Hepatocyte (in vitro differentiated cells): Measurements from ENCODE around the gene SNAI3. TPM values are rescaled to one million over a fixed set of nuclear protein-coding genes. Genes with fewer than 3 reads are reported as not detected.

Experiments
- DNase-seq: peaks from one replicate; pipeline ENCODE4 v3.0.0-alpha.2; 2016; ENCODE audit warnings: low spot score
- H2AFZ ChIP-seq: fragments of 200-600 bp; sonication (generic); 2 replicates; pipeline ENCODE4 v1.6.0; 2016; ENCODE audit warnings: antibody characterized with exemption, mild to moderate bottlenecking
- H3K27ac ChIP-seq: fragments of 200-600 bp; sonication (generic); 2 replicates; pipeline ENCODE4 v1.5.1; 2016; ENCODE audit warnings: mild to moderate bottlenecking
- H3K27me3 ChIP-seq: fragments of 200-600 bp; sonication (generic); 2 replicates; pipeline ENCODE4 v1.6.1; 2016
- H3K36me3 ChIP-seq: fragments of 200-600 bp; sonication (generic); replicated peaks from 2 replicates; pipeline ENCODE4 v1.5.1; 2016; ENCODE audit warnings: low read depth; ENCODE audit not compliant: insufficient read depth
- H3K4me1 ChIP-seq: fragments of 200-600 bp; sonication (generic); 2 replicates; pipeline ENCODE4 v1.5.1; 2016; ENCODE audit warnings: mild to moderate bottlenecking, moderate library complexity; ENCODE audit not compliant: insufficient read depth
- H3K4me2 ChIP-seq: fragments of 200-600 bp; sonication (generic); 2 replicates; pipeline ENCODE4 v1.6.0; 2016
- H3K4me3 ChIP-seq: fragments of 200-600 bp; sonication (generic); 2 replicates; pipeline ENCODE4 v1.5.1; 2016; ENCODE audit warnings: mild to moderate bottlenecking
- H3K79me2 ChIP-seq: fragments of 200-600 bp; sonication (generic); 2 replicates; pipeline ENCODE4 v1.6.0; 2017; ENCODE audit warnings: mild to moderate bottlenecking
- H3K9me2 ChIP-seq: fragments of 200-600 bp; sonication (generic); replicated peaks from 2 replicates; pipeline ENCODE4 v1.6.0; 2017; ENCODE audit warnings: mild to moderate bottlenecking; ENCODE audit not compliant: insufficient read depth
- H3K9me3 ChIP-seq: fragments of 200-600 bp; sonication (generic); 2 replicates; pipeline ENCODE4 v1.5.1; 2016; ENCODE audit warnings: low read depth, mild to moderate bottlenecking
- H4K20me1 ChIP-seq: fragments of 200-600 bp; sonication (generic); 2 replicates; pipeline ENCODE4 v1.6.0; 2016; ENCODE audit warnings: mild to moderate bottlenecking; ENCODE audit not compliant: insufficient read depth, poor library complexity, severe bottlenecking
- EZH2 ChIP-seq: fragments of 200-600 bp; sonication (generic); IDR thresholded peaks from 2 replicates; pipeline ENCODE4 v1.6.1; 2016; ENCODE audit warnings: antibody characterized with exemption, mild to moderate bottlenecking, borderline replicate concordance
- EZH2phosphoT487 ChIP-seq: fragments of 200-600 bp; sonication (generic); IDR thresholded peaks from one replicate; pipeline ENCODE4 v1.6.1; 2018; ENCODE audit warnings: antibody characterized with exemption, mild to moderate bottlenecking, low read depth, moderate library complexity; ENCODE audit not compliant: unreplicated experiment, severe bottlenecking
- WGBS: methylation state at CpG from one replicate; pipeline ENCODE4 v1.1.6; 2016; ENCODE audit warnings: low lambda C conversion rate; ENCODE audit errors: missing lambda C conversion rate; 5-methylcytosine and 5-hydroxymethylcytosine counted together
- polyA plus RNA-seq: library from polyadenylated mRNA; unstranded; fragments of >200 nt; fragmentation: Nextera tagmentation; extraction: Ambion mirVana; gene quantifications from 2 replicates; pipeline ENCODE4 v1.2.1, GENCODE V29; 2016
- total RNA-seq: library from RNA; depleted of rRNA; stranded (reverse); fragments of >200 nt; gene quantifications from 2 replicates; pipeline ENCODE4 v1.2.3, GENCODE V29; 2014
- TF ChIP-seq, protein P1 (sequence below): fragments of 200-600 bp; sonication (generic); IDR thresholded peaks from 2 replicates; pipeline ENCODE4 v1.5.1; 2016; ENCODE audit warnings: antibody characterized with exemption, mild to moderate bottlenecking; ENCODE audit not compliant: poor library complexity

SNAI3 gene
- total and polyA plus RNA-seq, 2 experiments from 2014 or later: 1.7 to 5.0 TPM

DNA sequence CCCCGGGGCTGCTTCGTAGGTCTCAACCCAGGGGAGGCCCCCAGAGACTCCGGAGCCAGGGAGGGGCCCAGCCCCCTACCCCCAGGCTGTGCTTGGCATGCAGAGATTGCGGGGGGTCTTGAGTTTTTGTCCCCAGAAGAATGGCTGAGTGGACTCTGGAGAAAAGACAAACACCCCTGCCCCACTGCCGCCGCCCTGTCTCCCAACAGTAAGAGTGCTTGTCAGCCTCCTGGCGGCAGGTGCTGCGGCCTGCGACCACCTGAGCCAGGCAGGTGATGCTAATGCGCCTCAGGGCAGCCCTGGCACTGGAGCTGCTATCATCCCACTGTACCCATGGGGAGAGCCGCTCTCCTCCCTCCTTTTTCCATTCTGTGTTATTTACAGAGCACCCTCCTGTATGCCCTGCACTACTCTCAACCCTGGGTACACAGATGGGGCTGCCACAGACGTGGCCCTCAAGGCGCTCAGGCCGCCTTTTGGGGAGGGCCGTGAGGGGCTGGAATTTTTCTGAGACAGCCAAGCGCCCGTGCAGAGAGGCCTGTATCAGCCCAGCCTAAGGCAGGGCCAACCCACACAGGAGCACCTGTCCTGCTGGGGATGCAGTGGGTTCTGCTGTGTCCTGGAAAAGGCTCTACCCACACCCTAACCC is 50.5 kb downstream of the SNAI3 start:
- Histone ChIP-seq H3K36me3 (no peaks in the 10 kb centered on the region), H3K9me2 (no peaks in the 10 kb centered on the region), H3K27ac (no peak overlapping the region), H2AFZ (no peak overlapping the region), H3K27me3 (peaks cover 9% of the 10 kb centered on the region), H3K4me2 (no peak overlapping the region), H3K79me2 (no peaks in the 10 kb centered on the region), H4K20me1 (peaks cover 5% of the 10 kb centered on the region), H3K4me1 (peaks cover 9% of the 10 kb centered on the region), H3K4me3 (no peak overlapping the region), H3K9me3 (no peaks in the 10 kb centered on the region)
- no peak for TF ChIP-seq EZH2
- TF ChIP-seq EZH2phosphoT487: no peak
- TF ChIP-seq, protein P1, sequence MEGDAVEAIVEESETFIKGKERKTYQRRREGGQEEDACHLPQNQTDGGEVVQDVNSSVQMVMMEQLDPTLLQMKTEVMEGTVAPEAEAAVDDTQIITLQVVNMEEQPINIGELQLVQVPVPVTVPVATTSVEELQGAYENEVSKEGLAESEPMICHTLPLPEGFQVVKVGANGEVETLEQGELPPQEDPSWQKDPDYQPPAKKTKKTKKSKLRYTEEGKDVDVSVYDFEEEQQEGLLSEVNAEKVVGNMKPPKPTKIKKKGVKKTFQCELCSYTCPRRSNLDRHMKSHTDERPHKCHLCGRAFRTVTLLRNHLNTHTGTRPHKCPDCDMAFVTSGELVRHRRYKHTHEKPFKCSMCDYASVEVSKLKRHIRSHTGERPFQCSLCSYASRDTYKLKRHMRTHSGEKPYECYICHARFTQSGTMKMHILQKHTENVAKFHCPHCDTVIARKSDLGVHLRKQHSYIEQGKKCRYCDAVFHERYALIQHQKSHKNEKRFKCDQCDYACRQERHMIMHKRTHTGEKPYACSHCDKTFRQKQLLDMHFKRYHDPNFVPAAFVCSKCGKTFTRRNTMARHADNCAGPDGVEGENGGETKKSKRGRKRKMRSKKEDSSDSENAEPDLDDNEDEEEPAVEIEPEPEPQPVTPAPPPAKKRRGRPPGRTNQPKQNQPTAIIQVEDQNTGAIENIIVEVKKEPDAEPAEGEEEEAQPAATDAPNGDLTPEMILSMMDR: no peak
- DNase-seq: no peak
- 94% methylated on average over 17 of the region's 17 CpGs for WGBS

DNA sequence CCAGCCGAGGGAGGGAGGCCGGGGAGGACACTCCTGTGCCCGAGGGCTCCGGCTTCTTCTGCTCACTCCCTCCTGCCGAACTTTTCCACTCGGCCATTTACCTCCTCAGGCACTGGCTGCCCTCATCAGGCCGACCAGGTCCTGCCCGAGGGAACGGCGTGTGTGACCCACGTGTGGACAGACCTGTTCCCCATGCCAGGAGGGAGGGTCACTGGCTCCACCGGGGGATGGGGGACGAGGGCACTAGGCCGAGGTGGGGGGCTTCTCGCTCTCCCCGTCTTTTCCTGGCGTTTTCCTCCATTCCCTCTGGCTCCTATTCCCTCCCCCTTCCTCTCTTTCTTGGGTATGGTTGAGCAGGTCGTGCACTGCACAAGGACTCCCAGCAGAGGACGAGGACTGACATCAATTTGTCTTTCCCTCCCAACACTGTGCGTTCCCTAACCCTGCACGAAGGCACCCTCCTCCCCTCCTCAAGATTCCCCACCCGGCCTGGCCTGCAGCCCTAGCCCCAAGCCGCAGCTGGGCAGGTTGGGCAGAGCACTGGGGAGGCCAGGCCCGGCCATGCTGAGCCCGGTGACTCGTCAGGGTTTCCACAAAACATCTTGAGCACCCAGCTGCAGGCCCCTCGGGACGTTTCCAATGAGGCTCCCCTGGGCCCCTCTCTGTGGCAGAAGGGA is 51.2 kb downstream of the SNAI3 start:
- Histone ChIP-seq H3K9me3 (no peaks in the 10 kb centered on the region), H3K4me3 (no peak overlapping the region), H2AFZ (no peak overlapping the region), H3K9me2 (no peaks in the 10 kb centered on the region), H3K36me3 (no peaks in the 10 kb centered on the region), H3K27me3 (peaks cover 9% of the 10 kb centered on the region), H3K27ac (no peak overlapping the region), H3K79me2 (no peaks in the 10 kb centered on the region), H3K4me2 (peak overlapping the region; percentile 97), H4K20me1 (peaks cover 5% of the 10 kb centered on the region), H3K4me1 (peaks cover 9% of the 10 kb centered on the region)
- WGBS: 44% methylated on average over 20 of the region's 28 CpGs
- TF ChIP-seq EZH2: no peak
- TF ChIP-seq EZH2phosphoT487: no peak
- TF ChIP-seq, protein P1: no peak
- no peak for DNase-seq

DNA sequence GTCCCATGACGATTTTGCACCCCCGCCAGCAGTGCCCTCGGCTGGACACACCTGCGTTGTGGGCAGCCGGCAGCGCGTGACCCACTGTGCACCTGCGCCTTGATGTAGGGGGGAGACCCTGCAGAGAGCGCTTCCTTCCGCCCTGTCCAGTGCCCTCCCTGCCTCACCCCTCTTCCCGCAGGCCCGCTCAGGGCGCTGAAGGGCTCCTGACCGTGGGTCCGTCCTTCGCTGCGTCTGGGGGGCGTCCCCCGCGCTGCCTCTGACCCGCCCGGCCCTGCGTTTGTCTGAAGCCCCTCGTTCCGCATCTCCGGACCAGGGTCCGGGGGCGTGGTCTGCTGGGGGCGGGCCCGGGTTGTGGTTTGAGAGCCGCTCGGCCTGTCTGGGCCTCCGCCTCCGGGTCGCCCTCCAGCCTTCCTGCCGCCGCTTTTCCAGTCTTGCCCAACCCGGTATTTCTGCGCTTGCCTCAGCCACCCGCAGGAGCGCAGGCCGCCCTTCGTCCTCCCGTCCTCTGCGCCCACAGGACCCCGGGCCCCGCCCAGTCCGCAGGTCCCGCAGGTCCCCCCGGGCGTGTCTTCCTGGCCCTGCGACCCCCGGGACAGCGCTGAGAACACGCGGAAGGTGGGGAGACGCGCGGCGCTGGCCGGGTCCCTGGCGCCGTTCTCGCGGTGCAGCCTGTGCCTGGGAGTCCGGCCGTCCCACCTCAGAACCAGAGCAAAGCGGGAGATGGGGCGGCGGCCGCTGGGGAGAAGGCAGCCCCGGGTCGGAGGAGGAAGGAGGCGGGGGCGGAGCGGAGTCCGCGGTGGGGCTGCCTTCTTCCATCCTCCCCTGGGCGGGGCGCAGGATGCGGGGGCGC is 51.9 kb downstream of the SNAI3 start:
- H3K4me1 ChIP-seq: peaks cover 9% of the 10 kb centered on the region
- 8% methylated on average over 32 of the region's 82 CpGs for WGBS
- no peaks in the 10 kb centered on the region for H3K36me3 ChIP-seq
- no peaks in the 10 kb centered on the region for H3K79me2 ChIP-seq
- no peak overlapping the region for H3K27ac ChIP-seq
- H3K4me3 ChIP-seq: no peak overlapping the region
- peak; percentile 75 for DNase-seq
- peaks cover 5% of the 10 kb centered on the region for H4K20me1 ChIP-seq
- TF ChIP-seq, protein P1: no peak
- TF ChIP-seq EZH2phosphoT487 (no peak), EZH2 (no peak)
- H3K27me3 ChIP-seq: peaks cover 9% of the 10 kb centered on the region
- peak overlapping the region; percentile 97 for H3K4me2 ChIP-seq
- no peaks in the 10 kb centered on the region for H3K9me2 ChIP-seq
- H3K9me3 ChIP-seq: no peaks in the 10 kb centered on the region
- H2AFZ ChIP-seq: no peak overlapping the region
